ENCODE results near the gene PRM2.

The PRM2 gene

GRCh38 chr16:11229906-11230305 is 46.4 kb downstream of the PRM2 start:
- no peak for DNase-seq (ENCODE audit: low read depth in 2 of 2)

- DNase-seq (ENCODE audit: low read depth in 2 of 2), result no peak
Observed at GRCh38 chr16:11229432-11229831, 46.8 kb downstream of the PRM2 start.

GRCh38 chr16:11225677-11226549 is 50.4 kb downstream of the PRM2 start:
- no peak for DNase-seq (ENCODE audit: low read depth in 2 of 2)
